HG03280 (cell line): ENCODE results near the gene OVOL3.

ENCODE experiments used
- ATAC-seq: cut with Tn5 transposase; IDR thresholded peaks from one replicate; pipeline ENCODE4 v1.9.1; 2021; ENCODE audit warnings: mild to moderate bottlenecking, moderate library complexity; ENCODE audit not compliant: unreplicated experiment

Gene OVOL3

GRCh38 chr19:36160821-36161596, 50.1 kb downstream of the OVOL3 start:
- ATAC-seq, result no peak
